ENCODE data around the gene CETN3. TPM values are rescaled to one million over a fixed set of nuclear protein-coding genes. Genes with fewer than 3 reads are reported as not detected.

CETN3 gene
- total and polyA plus RNA-seq, 9 of the 15 experiments (the other 6 are each of a cell fraction or from before 2014, with no cell fraction given): 43.3 to 113 (median 82.4) TPM

GRCh38 chr5:90409318-90410177 lies at the start of gene CETN3 (continued):
- TF ChIP-seq STAT6 (CRISPR knock-in tag; IDR thresholded peaks at IDR 0.05) (no peak), GTF3C2 (IDR thresholded peaks at IDR 0.05; ENCODE audit: borderline replicate concordance, extremely low read depth, insufficient read length) (no peak), NR2C2 (CRISPR knock-in tag; IDR thresholded peaks at IDR 0.05) (0 out of 2 replicates have a peak, but pooled peaks have one; percentile 33), NR2C2 (tag; IDR thresholded peaks at IDR 0.05) (peak; percentile 68; the same call in 1 of the 2 replicates), MAFK (IDR thresholded peaks at IDR 0.05; ENCODE audit: low read length) (no peak), FOXJ2 (tag; IDR thresholded peaks at IDR 0.05) (0 out of 2 replicates have a peak, but pooled peaks have one; percentile 42), REST (IDR thresholded peaks at IDR 0.05; ENCODE audit: borderline replicate concordance) (no peak), REST (CRISPR knock-in tag; IDR thresholded peaks at IDR 0.05; ENCODE audit: low read depth) (0 out of 2 replicates have a peak, but pooled peaks have one; percentile 39), KDM2B (CRISPR knock-in tag; IDR thresholded peaks at IDR 0.05) (no peak), TFE3 (CRISPR knock-in tag; IDR thresholded peaks at IDR 0.05) (0 out of 2 replicates have a peak, but pooled peaks have one; percentile 9)

Measured in K562 (cell line).